ENCODE measurements around the gene SLC25A22. TPM values are rescaled to one million over a fixed set of nuclear protein-coding genes. Genes with fewer than 3 reads are reported as not detected.

The SLC25A22 gene
- total and polyA plus RNA-seq, 10 of the 15 experiments (the other 5 are each of a cell fraction or from before 2014, with no cell fraction given) = 0.27 to 27.0 (median 8.2) TPM

- H3K4me3 ChIP-seq = peak overlapping the region; percentile 96
- DNase-seq (ENCODE audit: low read depth, low spot score) (no peak), FAIRE-seq (no peak), ATAC-seq (peak; percentile 10)
- CTCF ChIA-PET = interaction anchor here (0.8 to 1.4 kb wide), 3 partner anchors 24 to 48 kb away, joined by 3 to 4 read pairs (median 4); partner anchors contain the start of gene PNPLA2
- whole genome bisulfite sequencing (ENCODE audit: insufficient coverage, insufficient replicate concordance, low lambda C conversion rate, missing lambda C conversion rate) = 1% methylated on average over 43 of the region's 53 CpGs
- no peaks in the 10 kb centered on the region for H3K27me3 ChIP-seq (replicated peaks in 1 of 2; ENCODE audit: control insufficient read depth in 2 of 2, insufficient read depth in 2 of 2, low read length in 1 of 2)
- no peaks in the 10 kb centered on the region for H3K9me3 ChIP-seq (replicated peaks; ENCODE audit: control insufficient read depth, insufficient read depth, low read length)
- RAD21 ChIA-PET (ENCODE audit: unreplicated experiment) = interaction anchor here (0.6 to 1.9 kb wide), 7 partner anchors 9 to 542 kb away, joined by 3 to 9 read pairs (median 5); partner anchors contain the start of genes CD151 and RPLP2
- H3K79me2 ChIP-seq (ENCODE audit: control insufficient read depth, insufficient read depth, low read length) = peaks cover 20% of the 10 kb centered on the region
- no peak overlapping the region for H3K27ac ChIP-seq (ENCODE audit: control insufficient read depth, insufficient read depth)
- SMC1A ChIA-PET (ENCODE audit: uncharacterized antibody, unreplicated experiment) = interaction anchor here (0.7 to 1.4 kb wide), 3 partner anchors 8 to 85 kb away, joined by 3 to 5 read pairs (median 4); no protein-coding TSS in a partner anchor
- peak overlapping the region; percentile 95 for H3K4me2 ChIP-seq (ENCODE audit: control insufficient read depth, insufficient read depth)
- H4K20me1 ChIP-seq (ENCODE audit: control insufficient read depth, insufficient read depth) = no peaks in the 10 kb centered on the region; the same call in 1 of the 2 replicates
- H2AFZ ChIP-seq (ENCODE audit: control insufficient read depth, low read depth, low read length) = peak overlapping the region; percentile 98
- H3K9ac ChIP-seq (ENCODE audit: control insufficient read depth, insufficient read depth, low read length) = peak overlapping the region; percentile 60; the same call in 1 of the 2 replicates
- BruUV-seq (replicated peaks) = no TSS peak
- in situ Hi-C loops (cut with MboI) (loop anchor here (10.0 kb wide), 2 partner anchors 212 to 1012 kb away; partner anchors contain the start of gene LSP1), intact Hi-C loops (cut with micrococcal nuclease; ENCODE audit: unreplicated experiment) (loop anchor here (5.0 kb wide), 1 partner anchor 69 kb away; the partner anchor contains the start of gene CHID1)
- POLR2A ChIA-PET = interaction anchor here (0.7 to 4.0 kb wide), 9 partner anchors 8 to 150 kb away, joined by 3 to 21 read pairs (median 5); partner anchors contain the start of gene RPLP2
- no peak for TF ChIP-seq IKZF2 (IDR thresholded peaks at IDR 0.05)
- TF ChIP-seq, protein P1, sequence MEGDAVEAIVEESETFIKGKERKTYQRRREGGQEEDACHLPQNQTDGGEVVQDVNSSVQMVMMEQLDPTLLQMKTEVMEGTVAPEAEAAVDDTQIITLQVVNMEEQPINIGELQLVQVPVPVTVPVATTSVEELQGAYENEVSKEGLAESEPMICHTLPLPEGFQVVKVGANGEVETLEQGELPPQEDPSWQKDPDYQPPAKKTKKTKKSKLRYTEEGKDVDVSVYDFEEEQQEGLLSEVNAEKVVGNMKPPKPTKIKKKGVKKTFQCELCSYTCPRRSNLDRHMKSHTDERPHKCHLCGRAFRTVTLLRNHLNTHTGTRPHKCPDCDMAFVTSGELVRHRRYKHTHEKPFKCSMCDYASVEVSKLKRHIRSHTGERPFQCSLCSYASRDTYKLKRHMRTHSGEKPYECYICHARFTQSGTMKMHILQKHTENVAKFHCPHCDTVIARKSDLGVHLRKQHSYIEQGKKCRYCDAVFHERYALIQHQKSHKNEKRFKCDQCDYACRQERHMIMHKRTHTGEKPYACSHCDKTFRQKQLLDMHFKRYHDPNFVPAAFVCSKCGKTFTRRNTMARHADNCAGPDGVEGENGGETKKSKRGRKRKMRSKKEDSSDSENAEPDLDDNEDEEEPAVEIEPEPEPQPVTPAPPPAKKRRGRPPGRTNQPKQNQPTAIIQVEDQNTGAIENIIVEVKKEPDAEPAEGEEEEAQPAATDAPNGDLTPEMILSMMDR (IDR thresholded peaks at IDR 0.05 in 2 of 3, conservative IDR thresholded peaks at IDR 0.05 in 1 of 3; ENCODE audit: control insufficient read depth in 2 of 3, extremely low read depth in 1 of 3, insufficient read depth in 1 of 3, low read depth in 3 of 3, low read length in 3 of 3) = 0 out of 6 replicates have a peak, but pooled peaks of 1 of the 3 experiments have one; percentile 25
- peaks cover 0 to 17% of the 10 kb centered on the region in 2 experiments; a peak in 2 of 4 replicates for H3K36me3 ChIP-seq (ENCODE audit: control insufficient read depth in 2 of 2, insufficient read depth in 2 of 2, low read length in 1 of 2)
- peaks cover 15% of the 10 kb centered on the region for H3K4me1 ChIP-seq (ENCODE audit: control insufficient read depth, insufficient read depth, low read length)
Observed at GRCh38 chr11:843086-843734, 45.1 kb upstream of the SLC25A22 start.
